Measurements from ENCODE around the gene PIPOX.

Gene PIPOX

DNA sequence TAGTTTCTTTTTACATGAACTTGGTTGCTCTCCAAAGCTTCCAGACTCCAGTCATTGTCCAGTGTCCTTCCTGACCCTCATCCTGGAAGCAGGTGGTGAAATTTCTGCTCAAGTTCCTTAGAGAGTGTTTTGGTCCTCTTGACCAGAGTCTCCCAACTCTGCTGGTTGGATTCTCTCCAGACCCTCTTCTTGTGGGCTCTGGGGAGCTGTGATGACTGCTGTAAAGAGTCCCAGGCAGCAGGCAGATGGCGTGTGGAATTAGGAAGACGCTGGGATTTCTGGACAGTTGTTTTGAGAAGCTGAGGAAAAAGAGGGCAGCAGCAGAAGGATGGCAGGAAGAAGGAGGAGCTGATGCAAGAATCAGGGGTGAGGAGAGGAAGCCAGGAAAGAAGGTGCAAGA lies 35.5 kb upstream of the PIPOX start:
- Histone ChIP-seq H3K4me1 (ENCODE audit: control insufficient read depth, insufficient read depth, low read length) (no peaks in the 10 kb centered on the region), H3K9ac (ENCODE audit: low read length) (no peak overlapping the region), H3K4me3 (ENCODE audit: low read length) (no peak overlapping the region), H3K9me3 (ENCODE audit: control insufficient read depth, low read length) (no peaks in the 10 kb centered on the region), H3K36me3 (ENCODE audit: control insufficient read depth, insufficient read depth, low read length, severe bottlenecking) (no peaks in the 10 kb centered on the region), H3K27me3 (replicated peaks; ENCODE audit: control insufficient read depth, insufficient read depth, low read length) (peaks cover 90% of the 10 kb centered on the region)
- no peak for DNase-seq (ENCODE audit: low read depth)

DNA sequence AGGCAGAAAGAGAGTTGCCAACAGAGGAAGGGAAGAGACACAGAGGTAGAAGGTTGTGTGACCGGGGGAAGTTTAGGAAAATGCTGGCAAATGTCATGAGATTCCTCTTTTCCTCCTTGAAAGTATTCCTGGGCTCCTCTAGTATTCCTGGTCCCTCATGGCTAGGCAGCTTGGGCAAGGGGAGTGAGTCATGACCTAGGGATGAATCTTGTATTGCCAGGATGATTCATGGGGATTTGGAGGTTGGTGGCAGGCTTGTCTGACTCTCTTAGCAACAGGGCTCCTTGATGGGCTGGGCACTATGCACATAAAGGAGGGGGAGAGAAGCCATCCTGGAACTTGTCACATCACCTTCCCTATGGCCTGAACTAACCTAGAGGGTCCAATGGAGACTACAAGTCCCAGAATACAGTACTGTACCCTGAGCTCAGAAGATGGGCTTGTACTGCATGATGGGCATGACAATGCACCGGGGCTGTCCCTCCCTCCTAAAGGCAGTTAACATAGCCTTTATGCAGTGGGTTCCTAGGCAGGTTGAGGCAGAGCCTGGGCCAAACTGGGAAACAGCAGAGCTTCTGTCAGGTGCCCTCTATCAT lies 35.0 kb upstream of the PIPOX start:
- H3K27me3 ChIP-seq (replicated peaks; ENCODE audit: control insufficient read depth, insufficient read depth, low read length), result peaks cover 89% of the 10 kb centered on the region

DNA sequence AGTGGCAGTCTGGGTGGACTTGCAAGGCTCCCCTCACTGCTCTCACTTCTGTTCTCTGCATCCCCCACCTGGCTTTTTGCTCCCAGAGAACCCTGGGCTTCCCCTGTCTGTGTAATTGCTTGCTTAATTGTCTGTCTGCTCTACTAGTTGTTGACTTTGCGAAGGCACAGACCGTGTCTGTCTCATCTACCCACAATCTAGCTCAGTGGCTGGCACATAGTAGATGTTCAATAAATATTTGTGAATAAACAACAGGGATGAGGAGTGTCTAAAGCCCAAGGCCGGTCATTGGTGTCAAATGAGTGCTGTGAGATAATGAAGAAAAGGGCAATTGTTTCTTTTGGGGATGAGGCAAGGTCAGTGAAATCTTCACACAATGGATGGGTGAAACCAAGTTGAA lies 34.4 kb upstream of the PIPOX start:
- peaks cover 88% of the 10 kb centered on the region for H3K27me3 ChIP-seq (replicated peaks; ENCODE audit: control insufficient read depth, insufficient read depth, low read length)
- no peak overlapping the region for H3K4me3 ChIP-seq (ENCODE audit: low read length)
- H3K36me3 ChIP-seq (ENCODE audit: control insufficient read depth, insufficient read depth, low read length, severe bottlenecking), result no peaks in the 10 kb centered on the region
- no peaks in the 10 kb centered on the region for H3K9me3 ChIP-seq (ENCODE audit: control insufficient read depth, low read length)
- no peak overlapping the region for H3K9ac ChIP-seq (ENCODE audit: low read length)
- no peaks in the 10 kb centered on the region for H3K4me1 ChIP-seq (ENCODE audit: control insufficient read depth, insufficient read depth, low read length)
- no peak for DNase-seq (ENCODE audit: low read depth)

More for the DNA sequence above, 35.0 kb upstream of the PIPOX start:
- Histone ChIP-seq H3K4me3 (ENCODE audit: low read length) (no peak overlapping the region), H3K36me3 (ENCODE audit: control insufficient read depth, insufficient read depth, low read length, severe bottlenecking) (no peaks in the 10 kb centered on the region), H3K4me1 (ENCODE audit: control insufficient read depth, insufficient read depth, low read length) (no peaks in the 10 kb centered on the region), H3K9me3 (ENCODE audit: control insufficient read depth, low read length) (no peaks in the 10 kb centered on the region), H3K9ac (ENCODE audit: low read length) (no peak overlapping the region)
- peak; percentile 12 for DNase-seq (ENCODE audit: low read depth)

DNA sequence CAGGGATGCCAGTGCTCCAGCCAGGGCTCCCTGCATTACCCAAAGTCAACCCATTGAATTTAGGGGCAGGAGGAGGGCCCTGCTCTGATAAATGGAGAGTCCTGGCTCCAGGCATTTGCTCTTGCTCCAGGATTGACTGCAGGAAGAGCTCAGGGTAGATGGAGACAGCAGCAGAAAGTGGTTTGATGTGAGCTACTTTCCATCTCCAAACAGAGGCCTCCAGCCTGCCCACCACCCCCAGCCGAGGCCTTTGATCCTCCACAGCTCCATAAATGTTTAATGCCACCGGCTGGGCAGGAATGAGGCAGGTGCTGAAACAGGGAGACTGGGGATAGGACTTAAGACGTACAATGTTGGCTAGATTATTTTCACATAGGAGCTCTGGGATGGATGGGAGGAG lies 32.8 kb upstream of the PIPOX start:
- no peak overlapping the region for H3K9ac ChIP-seq (ENCODE audit: low read length)
- no peaks in the 10 kb centered on the region for H3K4me1 ChIP-seq (ENCODE audit: control insufficient read depth, insufficient read depth, low read length)
- DNase-seq (ENCODE audit: low read depth), result no peak
- H3K9me3 ChIP-seq (ENCODE audit: control insufficient read depth, low read length), result no peaks in the 10 kb centered on the region
- H3K27me3 ChIP-seq (replicated peaks; ENCODE audit: control insufficient read depth, insufficient read depth, low read length), result peaks cover 88% of the 10 kb centered on the region
- no peaks in the 10 kb centered on the region for H3K36me3 ChIP-seq (ENCODE audit: control insufficient read depth, insufficient read depth, low read length, severe bottlenecking)
- no peak overlapping the region for H3K4me3 ChIP-seq (ENCODE audit: low read length)

DNA sequence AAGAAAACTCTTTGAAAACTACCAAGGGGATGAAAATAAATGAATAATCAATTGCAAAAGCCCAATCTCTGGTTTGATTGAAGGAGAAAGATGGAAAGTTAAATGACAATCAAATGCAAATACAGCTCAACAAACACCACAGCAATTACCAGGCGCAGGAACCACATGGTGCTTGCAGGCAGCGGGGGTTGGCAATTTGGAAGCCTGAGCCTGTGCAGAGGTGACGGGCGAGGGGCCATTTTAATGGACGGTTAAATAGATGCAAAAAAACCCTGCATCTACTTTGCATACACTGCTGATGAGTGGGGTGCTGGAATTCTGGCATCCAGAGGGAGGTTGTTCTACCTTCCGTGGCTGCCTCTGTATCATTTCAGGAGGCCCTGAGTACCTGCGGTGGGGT lies 32.4 kb upstream of the PIPOX start:
- Histone ChIP-seq H3K4me3 (ENCODE audit: low read length) (no peak overlapping the region), H3K4me1 (ENCODE audit: control insufficient read depth, insufficient read depth, low read length) (no peaks in the 10 kb centered on the region), H3K9ac (ENCODE audit: low read length) (no peak overlapping the region), H3K27me3 (replicated peaks; ENCODE audit: control insufficient read depth, insufficient read depth, low read length) (peaks cover 90% of the 10 kb centered on the region), H3K9me3 (ENCODE audit: control insufficient read depth, low read length) (no peaks in the 10 kb centered on the region), H3K36me3 (ENCODE audit: control insufficient read depth, insufficient read depth, low read length, severe bottlenecking) (no peaks in the 10 kb centered on the region)
- DNase-seq (ENCODE audit: low read depth), result no peak

- Histone ChIP-seq H3K9me3 (ENCODE audit: control insufficient read depth, low read length) (no peaks in the 10 kb centered on the region), H3K36me3 (ENCODE audit: control insufficient read depth, insufficient read depth, low read length, severe bottlenecking) (no peaks in the 10 kb centered on the region), H3K27me3 (replicated peaks; ENCODE audit: control insufficient read depth, insufficient read depth, low read length) (peaks cover 90% of the 10 kb centered on the region), H3K4me1 (ENCODE audit: control insufficient read depth, insufficient read depth, low read length) (peaks cover 6% of the 10 kb centered on the region), H3K4me3 (ENCODE audit: low read length) (no peak overlapping the region), H3K9ac (ENCODE audit: low read length) (no peak overlapping the region)
- DNase-seq (ENCODE audit: low read depth), result no peak
Observed at GRCh38 chr17:29012535-29012934, 30.4 kb upstream of the PIPOX start.

- H3K4me3 ChIP-seq (ENCODE audit: low read length), result no peak overlapping the region
- peaks cover 6% of the 10 kb centered on the region for H3K4me1 ChIP-seq (ENCODE audit: control insufficient read depth, insufficient read depth, low read length)
- H3K9ac ChIP-seq (ENCODE audit: low read length), result no peak overlapping the region
- peaks cover 92% of the 10 kb centered on the region for H3K27me3 ChIP-seq (replicated peaks; ENCODE audit: control insufficient read depth, insufficient read depth, low read length)
- DNase-seq (ENCODE audit: low read depth), result no peak
- no peaks in the 10 kb centered on the region for H3K9me3 ChIP-seq (ENCODE audit: control insufficient read depth, low read length)
- H3K36me3 ChIP-seq (ENCODE audit: control insufficient read depth, insufficient read depth, low read length, severe bottlenecking), result no peaks in the 10 kb centered on the region
Observed at GRCh38 chr17:29014716-29015115, 28.2 kb upstream of the PIPOX start.

- no peak for DNase-seq (ENCODE audit: low read depth)
- peaks cover 89% of the 10 kb centered on the region for H3K27me3 ChIP-seq (replicated peaks; ENCODE audit: control insufficient read depth, insufficient read depth, low read length)
- no peak overlapping the region for H3K9ac ChIP-seq (ENCODE audit: low read length)
- peaks cover 6% of the 10 kb centered on the region for H3K4me1 ChIP-seq (ENCODE audit: control insufficient read depth, insufficient read depth, low read length)
- no peaks in the 10 kb centered on the region for H3K36me3 ChIP-seq (ENCODE audit: control insufficient read depth, insufficient read depth, low read length, severe bottlenecking)
- no peak overlapping the region for H3K4me3 ChIP-seq (ENCODE audit: low read length)
- H3K9me3 ChIP-seq (ENCODE audit: control insufficient read depth, low read length), result no peaks in the 10 kb centered on the region
Observed at GRCh38 chr17:29016345-29017210, 26.4 kb upstream of the PIPOX start.

GRCh38 chr17:29018788-29019474 lies 24.0 kb upstream of the PIPOX start:
- no peaks in the 10 kb centered on the region for H3K36me3 ChIP-seq (ENCODE audit: control insufficient read depth, insufficient read depth, low read length, severe bottlenecking)
- H3K27me3 ChIP-seq (replicated peaks; ENCODE audit: control insufficient read depth, insufficient read depth, low read length), result peaks cover 91% of the 10 kb centered on the region
- H3K9ac ChIP-seq (ENCODE audit: low read length), result no peak overlapping the region
- H3K4me3 ChIP-seq (ENCODE audit: low read length), result no peak overlapping the region
- H3K4me1 ChIP-seq (ENCODE audit: control insufficient read depth, insufficient read depth, low read length), result peaks cover 6% of the 10 kb centered on the region
- no peak for DNase-seq (ENCODE audit: low read depth)
- no peaks in the 10 kb centered on the region for H3K9me3 ChIP-seq (ENCODE audit: control insufficient read depth, low read length)

DNA sequence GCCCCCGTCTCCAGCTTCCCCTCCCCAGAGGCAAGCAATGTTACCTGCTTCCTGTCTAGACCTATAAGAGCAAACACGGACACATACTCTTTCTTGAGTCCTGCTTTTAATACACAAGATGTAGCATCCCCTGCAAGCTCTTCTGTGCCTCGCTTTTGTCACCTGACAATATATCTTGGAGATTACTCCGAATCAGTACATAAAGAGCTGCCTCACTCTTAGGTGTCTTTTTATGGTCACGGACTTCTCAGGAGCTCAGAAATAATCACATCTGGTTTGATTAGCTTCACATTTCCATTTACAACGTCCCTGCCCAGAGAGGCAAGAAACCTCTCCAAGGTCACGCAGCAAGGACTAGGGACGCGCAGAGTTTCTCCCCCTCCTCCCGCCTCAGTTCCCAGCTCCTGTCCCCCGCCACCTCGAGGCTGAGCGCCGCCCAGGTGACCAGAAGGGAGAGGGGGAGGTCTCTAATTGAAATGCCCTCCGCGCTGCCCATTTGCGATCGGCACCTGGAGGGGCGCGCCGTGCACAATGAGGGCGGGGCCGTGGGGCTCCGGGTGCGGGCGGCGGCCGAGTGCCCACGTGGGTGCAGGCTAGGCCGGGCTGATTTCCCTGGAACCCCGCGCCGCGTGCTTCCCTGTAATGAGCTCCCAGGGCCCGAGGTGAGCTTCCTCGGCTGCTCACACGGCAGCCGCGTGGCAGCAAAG lies 23.3 kb upstream of the PIPOX start:
- Histone ChIP-seq H3K4me1 (ENCODE audit: control insufficient read depth, insufficient read depth, low read length) (peaks cover 6% of the 10 kb centered on the region), H3K4me3 (ENCODE audit: low read length) (no peak overlapping the region), H3K36me3 (ENCODE audit: control insufficient read depth, insufficient read depth, low read length, severe bottlenecking) (no peaks in the 10 kb centered on the region), H3K9me3 (ENCODE audit: control insufficient read depth, low read length) (no peaks in the 10 kb centered on the region), H3K27me3 (replicated peaks; ENCODE audit: control insufficient read depth, insufficient read depth, low read length) (peaks cover 91% of the 10 kb centered on the region), H3K9ac (ENCODE audit: low read length) (no peak overlapping the region)
- DNase-seq (ENCODE audit: low read depth), result no peak

- Histone ChIP-seq H3K36me3 (ENCODE audit: control insufficient read depth, insufficient read depth, low read length, severe bottlenecking) (no peaks in the 10 kb centered on the region), H3K27me3 (replicated peaks; ENCODE audit: control insufficient read depth, insufficient read depth, low read length) (peaks cover 90% of the 10 kb centered on the region), H3K9me3 (ENCODE audit: control insufficient read depth, low read length) (no peaks in the 10 kb centered on the region), H3K4me3 (ENCODE audit: low read length) (no peak overlapping the region), H3K4me1 (ENCODE audit: control insufficient read depth, insufficient read depth, low read length) (peaks cover 6% of the 10 kb centered on the region), H3K9ac (ENCODE audit: low read length) (no peak overlapping the region)
- DNase-seq (ENCODE audit: low read depth), result no peak
Observed at GRCh38 chr17:29020576-29020975, 22.4 kb upstream of the PIPOX start.
